GM12874 (cell line): ENCODE measurements around the gene IL4R.

ENCODE experiments used
- TF ChIP-seq, protein P1 (sequence below): IDR thresholded peaks from 2 replicates; pipeline ENCODE4 v1.5.1; 2011; ENCODE audit warnings: low read depth, mild to moderate bottlenecking, control low read depth, low read length, moderate library complexity; ENCODE audit not compliant: insufficient read depth

Gene IL4R

DNA sequence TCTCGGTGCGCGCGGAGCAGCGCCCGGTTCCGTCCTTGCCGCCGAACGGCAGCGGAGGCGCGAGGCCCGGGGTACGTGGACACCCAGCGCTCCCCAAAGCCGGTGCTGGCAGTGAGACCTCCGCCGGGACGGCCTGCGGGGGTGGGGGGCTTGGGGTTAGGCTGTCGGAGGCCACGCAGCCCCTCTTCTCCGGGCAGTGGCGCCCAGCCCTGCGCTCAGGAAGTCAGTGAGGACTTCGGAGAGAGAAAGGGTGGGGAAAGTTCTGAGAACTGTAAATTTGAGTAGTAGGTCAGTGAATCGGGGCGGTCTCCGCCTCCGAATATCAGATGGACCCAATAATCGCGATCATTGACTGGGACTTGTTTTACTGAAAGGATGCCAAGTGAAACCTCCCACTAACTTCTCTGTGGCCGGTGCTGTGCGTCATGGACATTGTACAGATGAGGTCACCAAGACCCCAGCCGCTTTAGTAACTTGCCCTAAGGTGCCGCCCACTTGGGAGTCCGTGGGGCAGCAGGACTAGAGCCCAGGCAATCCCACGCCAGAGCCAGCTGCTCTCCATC, 468 bp downstream of the IL4R start:
- TF ChIP-seq, protein P1, sequence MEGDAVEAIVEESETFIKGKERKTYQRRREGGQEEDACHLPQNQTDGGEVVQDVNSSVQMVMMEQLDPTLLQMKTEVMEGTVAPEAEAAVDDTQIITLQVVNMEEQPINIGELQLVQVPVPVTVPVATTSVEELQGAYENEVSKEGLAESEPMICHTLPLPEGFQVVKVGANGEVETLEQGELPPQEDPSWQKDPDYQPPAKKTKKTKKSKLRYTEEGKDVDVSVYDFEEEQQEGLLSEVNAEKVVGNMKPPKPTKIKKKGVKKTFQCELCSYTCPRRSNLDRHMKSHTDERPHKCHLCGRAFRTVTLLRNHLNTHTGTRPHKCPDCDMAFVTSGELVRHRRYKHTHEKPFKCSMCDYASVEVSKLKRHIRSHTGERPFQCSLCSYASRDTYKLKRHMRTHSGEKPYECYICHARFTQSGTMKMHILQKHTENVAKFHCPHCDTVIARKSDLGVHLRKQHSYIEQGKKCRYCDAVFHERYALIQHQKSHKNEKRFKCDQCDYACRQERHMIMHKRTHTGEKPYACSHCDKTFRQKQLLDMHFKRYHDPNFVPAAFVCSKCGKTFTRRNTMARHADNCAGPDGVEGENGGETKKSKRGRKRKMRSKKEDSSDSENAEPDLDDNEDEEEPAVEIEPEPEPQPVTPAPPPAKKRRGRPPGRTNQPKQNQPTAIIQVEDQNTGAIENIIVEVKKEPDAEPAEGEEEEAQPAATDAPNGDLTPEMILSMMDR = no peak

DNA sequence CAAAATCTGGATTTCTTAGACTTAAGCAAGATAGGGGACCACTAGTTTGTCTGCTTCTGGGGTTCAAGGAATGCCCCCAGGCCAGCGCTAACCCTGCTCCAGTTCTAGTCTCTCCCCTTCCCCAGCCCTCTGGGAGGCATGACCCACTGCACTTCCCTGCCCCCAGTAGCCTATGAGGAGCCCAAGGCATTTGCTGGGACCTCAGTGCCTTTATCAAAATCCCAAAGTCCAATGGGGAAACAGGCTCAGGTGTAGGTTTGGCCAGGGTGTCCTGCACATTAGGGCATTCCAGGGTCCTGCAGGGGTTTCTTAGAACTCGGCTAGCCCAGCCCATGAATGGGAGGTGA, 1.2 kb downstream of the IL4R start:
- TF ChIP-seq, protein P1 = no peak

DNA sequence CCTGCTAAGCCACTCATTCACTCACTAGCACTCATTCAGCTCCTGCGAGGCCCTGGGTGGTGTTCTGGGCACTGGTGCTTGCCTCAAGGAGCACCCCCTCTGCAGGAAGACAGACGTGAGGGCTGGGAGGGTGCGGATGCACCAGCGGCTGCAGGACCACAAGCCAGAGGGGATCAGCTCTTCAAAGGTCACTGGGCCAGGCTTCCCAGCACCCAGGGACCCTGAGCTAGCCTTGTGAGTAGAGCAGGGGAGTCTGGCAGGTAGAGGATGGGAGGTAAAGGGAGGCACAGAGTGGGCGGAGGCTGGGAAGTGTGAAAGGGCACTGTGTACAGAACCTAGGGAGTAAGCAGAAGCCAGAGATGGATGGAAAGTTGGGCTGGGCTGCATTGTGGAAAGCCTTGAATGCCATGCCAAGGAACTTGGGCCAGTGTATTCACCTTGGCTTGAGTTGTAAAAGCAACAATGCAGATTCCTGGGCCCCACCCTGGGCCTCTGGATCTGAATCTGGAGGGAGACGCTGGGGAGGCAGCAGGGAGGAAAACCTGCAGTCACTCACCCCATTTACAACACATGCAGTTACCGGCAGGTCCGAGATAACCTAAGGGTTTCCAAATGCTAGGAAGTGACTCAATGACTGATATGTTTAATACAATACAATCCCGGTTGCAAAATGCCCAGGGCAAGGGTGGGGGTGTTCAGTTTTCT, 1.7 kb downstream of the IL4R start:
- TF ChIP-seq, protein P1 = no peak; the same call in 1 of the 2 replicates

DNA sequence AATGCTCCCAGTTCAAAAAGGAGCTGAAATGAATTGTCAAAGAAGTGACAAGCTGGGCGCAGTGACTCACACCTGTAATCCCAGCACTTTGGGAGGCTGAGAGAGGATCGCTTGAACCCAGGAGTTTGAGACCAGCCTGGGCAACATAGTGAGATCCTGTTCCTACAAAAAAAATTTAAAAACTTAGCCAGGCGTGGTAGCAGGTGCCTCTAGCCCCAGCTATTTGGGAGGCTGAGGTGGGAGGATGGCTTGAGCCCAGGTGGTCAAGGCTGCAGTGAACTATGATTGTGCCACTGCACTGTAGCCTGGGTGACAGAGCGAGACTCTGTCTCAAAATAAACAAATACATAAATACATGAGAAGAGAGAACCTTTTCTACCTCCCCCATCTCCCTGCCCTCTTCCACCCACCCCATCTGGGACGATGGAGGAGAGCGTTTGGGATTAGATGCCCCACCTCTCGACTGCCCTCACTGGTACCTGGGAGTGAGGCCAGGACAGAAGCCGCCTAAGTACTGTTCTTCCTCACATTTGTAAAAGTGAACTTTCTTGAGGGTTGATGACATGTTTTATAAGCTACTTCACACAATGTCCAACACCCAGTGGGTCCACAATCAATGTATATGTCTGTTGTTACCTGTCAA, 2.4 kb downstream of the IL4R start:
- TF ChIP-seq, protein P1 = no peak

DNA sequence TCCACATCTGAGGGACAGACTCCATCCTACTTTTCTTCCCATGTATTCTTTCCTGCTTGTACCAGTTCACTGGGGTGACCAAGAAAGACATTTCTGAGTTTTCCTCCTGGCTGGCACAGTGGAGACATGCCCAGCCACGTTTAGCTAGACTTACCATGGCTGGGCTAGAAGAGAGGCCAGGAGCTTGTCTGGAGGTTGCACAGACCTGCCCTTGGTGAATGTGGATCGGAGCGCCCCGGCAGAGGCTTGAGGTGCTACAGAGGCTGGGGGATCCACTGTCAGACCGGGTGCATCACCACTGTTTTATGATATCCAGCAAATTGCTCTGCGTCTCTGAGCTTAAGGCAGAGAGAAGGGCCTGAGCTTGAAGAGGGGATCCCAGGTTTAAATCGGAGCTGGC, 3.5 kb downstream of the IL4R start:
- TF ChIP-seq, protein P1 = no peak

DNA sequence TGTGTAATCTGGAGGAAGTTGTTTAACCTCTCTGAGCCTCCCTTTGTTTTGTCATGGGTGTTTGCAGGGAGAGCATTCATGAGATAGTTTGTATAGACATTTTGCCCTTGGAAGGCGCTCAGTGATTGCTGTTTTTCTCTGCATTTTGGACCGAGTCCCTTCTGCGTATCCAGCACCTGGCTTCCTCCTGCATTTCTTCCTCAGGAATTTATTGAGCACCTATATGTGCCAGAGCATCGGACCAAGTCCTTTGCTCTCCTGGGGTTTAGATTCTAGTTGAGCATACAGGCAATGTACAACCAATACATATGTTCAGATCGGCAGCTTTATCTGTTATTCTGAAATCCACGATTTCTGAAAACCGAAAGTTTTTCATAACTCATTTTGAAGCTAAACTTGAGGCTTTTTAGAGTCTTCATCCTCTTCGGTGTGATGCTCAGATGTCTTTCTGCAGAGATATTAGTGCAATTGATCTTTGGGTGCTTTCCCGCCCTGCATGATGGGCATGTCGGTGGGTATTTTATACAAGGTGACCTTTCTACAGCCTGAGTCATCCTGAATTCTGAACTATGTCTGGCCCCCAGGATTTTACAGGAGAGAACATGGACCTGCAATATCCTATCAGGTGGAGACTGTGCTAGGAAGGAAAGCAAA, 4.1 kb downstream of the IL4R start:
- TF ChIP-seq, protein P1 = no peak
